Skeletal muscle satellite cell (primary cell): ENCODE data around the gene PLPP6.

Source experiments
- H3K27me3 ChIP-seq: 2 replicates; pipeline ENCODE4 v1.7.0; 2013; ENCODE audit warnings: low read length; ENCODE audit not compliant: control insufficient read depth, insufficient read depth
- H3K36me3 ChIP-seq: 2 replicates; pipeline ENCODE4 v1.7.0; 2013; ENCODE audit warnings: mild to moderate bottlenecking, control low read depth, low read length; ENCODE audit not compliant: insufficient read depth
- H3K4me1 ChIP-seq: 2 replicates; pipeline ENCODE4 v1.7.0; 2013; ENCODE audit warnings: low read length; ENCODE audit not compliant: control insufficient read depth, insufficient read depth
- H3K4me2 ChIP-seq: 2 replicates; pipeline ENCODE4 v1.7.0; 2013; ENCODE audit warnings: mild to moderate bottlenecking, low read length
- H3K4me3 ChIP-seq: 2 replicates; pipeline ENCODE4 v1.7.0; 2013; ENCODE audit warnings: low read length
- H3K9ac ChIP-seq: 2 replicates; pipeline ENCODE4 v1.7.0; 2013; ENCODE audit warnings: mild to moderate bottlenecking, low read depth, low read length, moderate library complexity
- H3K9me3 ChIP-seq: replicated peaks from 2 replicates; pipeline ENCODE4 v1.7.0; 2013; ENCODE audit warnings: mild to moderate bottlenecking, control low read depth, low read length

The PLPP6 gene

DNA sequence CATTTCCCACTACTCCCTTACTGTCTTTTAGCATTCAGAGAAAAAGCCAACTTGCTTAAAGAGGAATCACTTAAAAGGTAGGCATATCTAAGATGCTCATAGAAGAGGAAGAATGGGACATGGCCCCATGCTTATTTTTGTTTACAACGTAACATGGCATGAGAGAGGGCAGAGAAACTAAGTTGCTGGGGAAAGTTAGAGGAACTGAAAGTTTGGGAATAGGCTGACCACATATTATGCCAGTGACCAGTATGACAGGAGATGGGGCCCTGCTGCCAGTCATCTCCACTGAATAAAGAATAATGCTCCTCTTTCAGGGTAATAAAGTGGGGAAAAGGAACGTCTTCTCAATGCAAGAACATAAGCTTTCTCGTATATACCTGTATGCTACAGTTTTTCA is 1.9 kb downstream of the PLPP6 start:
- Histone ChIP-seq H3K9me3 (no peaks in the 10 kb centered on the region), H3K36me3 (no peaks in the 10 kb centered on the region), H3K4me1 (peaks cover 37% of the 10 kb centered on the region), H3K9ac (no peak overlapping the region), H3K27me3 (no peaks in the 10 kb centered on the region), H3K4me3 (no peak overlapping the region), H3K4me2 (peak overlapping the region; percentile 86)

DNA sequence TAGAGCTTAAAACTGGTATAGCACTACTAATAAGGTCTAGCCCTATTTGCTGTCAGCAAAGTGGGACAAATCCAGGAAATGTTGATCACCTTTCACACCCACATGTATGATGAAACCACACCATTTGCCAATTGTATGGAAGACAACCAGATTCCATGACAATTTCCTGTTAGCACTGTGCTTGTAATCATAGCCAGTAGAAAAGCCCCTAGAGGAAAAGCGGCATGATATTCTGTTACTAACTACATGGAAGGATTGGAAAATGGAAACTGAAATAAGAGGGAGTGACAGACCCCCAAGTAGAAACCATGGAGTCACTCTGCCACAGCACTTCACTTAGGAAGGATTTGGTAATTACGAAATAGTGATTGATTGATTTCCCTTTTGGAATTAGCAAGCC is 3.3 kb downstream of the PLPP6 start:
- Histone ChIP-seq H3K4me1 (peaks cover 37% of the 10 kb centered on the region), H3K36me3 (no peaks in the 10 kb centered on the region), H3K4me3 (no peak overlapping the region), H3K9ac (no peak overlapping the region), H3K27me3 (no peaks in the 10 kb centered on the region), H3K9me3 (no peaks in the 10 kb centered on the region), H3K4me2 (no peak overlapping the region)

DNA sequence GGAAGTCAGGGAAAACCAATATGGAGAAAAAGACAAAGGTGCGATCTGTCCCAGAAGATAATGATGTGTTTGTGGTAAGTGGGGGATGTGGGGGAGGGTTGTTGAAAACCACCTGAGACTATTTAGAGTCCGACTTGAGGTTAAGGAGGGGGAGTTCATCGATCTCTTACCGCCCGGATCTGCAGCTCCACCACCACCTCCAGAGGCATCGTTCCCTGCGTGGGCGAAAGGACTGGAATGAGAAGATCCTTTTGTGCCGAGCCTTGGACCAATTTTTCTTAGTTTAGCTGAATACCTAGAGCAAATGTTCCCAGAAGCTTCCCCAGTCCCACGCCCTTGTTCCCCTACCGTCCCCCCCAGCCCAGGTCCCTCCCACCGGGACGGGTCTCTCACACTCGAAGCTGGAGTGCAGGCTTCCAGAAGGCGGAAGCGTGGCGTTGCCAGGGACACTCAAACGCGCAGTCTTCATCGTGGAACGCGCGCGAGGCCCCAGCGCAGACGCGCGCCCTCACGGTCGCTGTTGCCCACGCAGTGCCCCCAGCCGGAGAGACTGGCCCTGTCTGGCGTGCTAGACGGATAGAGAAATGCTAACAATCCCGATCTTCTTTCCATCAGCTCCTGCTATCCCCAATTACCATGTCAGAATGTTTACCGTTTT is 4.1 kb downstream of the PLPP6 start, which contains the start of gene SPATA6L:
Gene SPATA6L, minus strand, starts transcription at position 439 of the 658 bp plus-strand sequence. Its CDS starts 230 bp downstream, at position 209.
- Histone ChIP-seq H3K36me3 (no peaks in the 10 kb centered on the region), H3K9ac (peak within 1 kb of the TSS; percentile 59), H3K9me3 (no peaks in the 10 kb centered on the region), H3K4me2 (peak within 1 kb of the TSS; percentile 93), H3K27me3 (no peaks in the 10 kb centered on the region), H3K4me1 (peaks cover 35% of the 10 kb centered on the region), H3K4me3 (peak within 1 kb of the TSS; percentile 74)

DNA sequence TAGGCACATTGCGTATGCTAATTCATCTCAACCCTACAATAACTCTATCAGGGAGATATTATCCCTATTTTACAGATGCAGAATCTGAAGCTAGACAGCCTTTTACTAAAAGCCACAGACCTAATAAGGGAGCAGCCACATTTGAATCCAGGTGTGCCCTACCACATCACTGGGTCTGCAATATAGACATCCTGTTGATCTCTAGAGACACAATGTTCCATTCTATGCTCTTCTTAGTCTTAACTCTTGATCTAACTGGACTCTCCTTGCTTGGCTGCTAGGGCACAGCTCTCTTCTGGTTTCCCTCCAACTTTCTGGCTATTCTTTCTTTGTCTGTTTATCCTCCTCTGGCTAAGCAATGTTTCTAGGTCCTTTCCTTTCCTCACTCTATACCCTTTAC is 5.6 kb downstream of the PLPP6 start:
- Histone ChIP-seq H3K9me3 (no peaks in the 10 kb centered on the region), H3K27me3 (no peaks in the 10 kb centered on the region), H3K9ac (no peak overlapping the region), H3K4me1 (peaks cover 25% of the 10 kb centered on the region), H3K4me2 (no peak overlapping the region), H3K36me3 (no peaks in the 10 kb centered on the region), H3K4me3 (no peak overlapping the region)

DNA sequence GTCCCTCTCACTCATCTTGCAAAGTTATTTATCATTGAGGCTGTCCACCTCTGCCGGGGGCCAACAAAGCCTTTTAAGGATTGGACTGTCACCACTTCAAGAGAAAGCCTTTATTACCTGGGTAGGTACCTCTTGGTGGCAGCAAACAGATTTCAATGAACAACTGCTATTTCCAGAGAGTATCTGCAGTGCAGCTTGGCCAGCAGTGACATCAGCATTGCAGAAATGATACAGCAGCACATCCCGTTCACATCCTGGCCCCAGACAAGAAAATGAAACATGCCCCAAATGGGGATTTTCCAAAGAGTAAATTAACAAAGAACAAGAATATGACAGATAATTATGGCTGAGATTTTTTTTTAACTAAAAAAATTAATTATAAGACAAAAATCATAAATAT is 6.5 kb downstream of the PLPP6 start:
- Histone ChIP-seq H3K36me3 (no peaks in the 10 kb centered on the region), H3K27me3 (no peaks in the 10 kb centered on the region), H3K4me2 (no peak overlapping the region), H3K9ac (no peak overlapping the region), H3K9me3 (no peaks in the 10 kb centered on the region), H3K4me1 (peaks cover 18% of the 10 kb centered on the region), H3K4me3 (no peak overlapping the region)

DNA sequence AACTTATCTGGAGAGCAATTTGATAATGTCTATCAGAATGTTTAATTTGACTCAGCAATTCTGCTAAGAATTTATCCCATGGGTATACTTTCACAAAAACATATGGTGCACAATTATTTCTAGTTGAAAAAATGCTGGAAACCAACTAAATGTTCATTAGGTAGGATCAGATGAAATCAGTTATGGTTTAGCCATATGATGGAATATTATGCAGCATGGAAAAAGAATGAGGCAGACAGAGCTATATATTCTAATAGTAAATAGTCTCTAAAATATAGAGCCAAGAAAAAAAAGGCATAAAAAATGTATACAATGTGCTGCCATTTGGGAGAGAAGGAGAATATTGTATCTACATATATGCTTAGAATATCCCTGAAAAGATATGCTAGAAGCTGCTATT is 7.8 kb downstream of the PLPP6 start:
- Histone ChIP-seq H3K27me3 (no peaks in the 10 kb centered on the region), H3K9me3 (no peaks in the 10 kb centered on the region), H3K4me2 (no peak overlapping the region), H3K4me3 (no peak overlapping the region), H3K4me1 (peaks cover 18% of the 10 kb centered on the region), H3K9ac (no peak overlapping the region), H3K36me3 (no peaks in the 10 kb centered on the region)

DNA sequence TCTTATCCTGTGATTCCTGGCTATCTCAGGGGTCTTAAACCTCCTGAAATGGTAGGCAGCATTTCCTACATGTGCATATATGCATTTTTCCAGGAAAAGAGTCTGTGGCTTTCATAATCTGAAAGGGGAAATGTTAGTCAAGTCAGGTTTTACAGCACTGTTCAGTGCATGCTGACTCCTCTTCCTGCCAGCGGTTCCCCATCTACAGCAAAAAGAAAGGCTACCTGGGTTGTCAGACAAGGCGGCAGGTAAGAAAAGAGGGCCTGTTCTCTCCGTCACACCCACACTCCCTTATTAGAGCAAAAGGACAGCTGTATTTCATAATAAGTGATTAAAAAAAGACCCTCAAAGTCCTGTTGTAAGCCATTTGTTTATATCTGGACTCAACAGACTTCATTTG is 8.5 kb downstream of the PLPP6 start:
- no peaks in the 10 kb centered on the region for H3K36me3 ChIP-seq
- H3K27me3 ChIP-seq = no peaks in the 10 kb centered on the region
- no peak overlapping the region for H3K9ac ChIP-seq
- H3K4me1 ChIP-seq = peaks cover 19% of the 10 kb centered on the region
- H3K9me3 ChIP-seq = no peaks in the 10 kb centered on the region
- H3K4me3 ChIP-seq = no peak overlapping the region
- no peak overlapping the region for H3K4me2 ChIP-seq

DNA sequence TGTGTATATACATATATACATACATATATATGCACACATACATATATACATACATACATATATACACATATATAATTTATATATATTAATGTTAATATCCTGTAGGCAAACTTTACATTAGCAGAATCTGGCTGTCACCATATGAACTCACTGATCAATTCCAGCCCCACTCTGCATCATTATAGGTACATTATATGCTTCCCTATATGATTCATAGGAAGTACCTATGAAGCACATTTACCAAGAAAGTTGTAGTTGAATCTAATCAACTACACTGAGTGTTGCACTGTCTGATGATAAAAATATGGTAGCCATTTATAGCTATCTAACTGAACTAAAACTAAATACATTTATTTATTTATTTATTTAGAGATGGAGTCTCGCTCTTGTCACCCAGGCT is 9.6 kb downstream of the PLPP6 start:
- Histone ChIP-seq H3K27me3 (no peaks in the 10 kb centered on the region), H3K9me3 (no peaks in the 10 kb centered on the region), H3K4me1 (peaks cover 8% of the 10 kb centered on the region), H3K36me3 (no peaks in the 10 kb centered on the region), H3K9ac (no peak overlapping the region), H3K4me3 (no peak overlapping the region), H3K4me2 (no peak overlapping the region)

DNA sequence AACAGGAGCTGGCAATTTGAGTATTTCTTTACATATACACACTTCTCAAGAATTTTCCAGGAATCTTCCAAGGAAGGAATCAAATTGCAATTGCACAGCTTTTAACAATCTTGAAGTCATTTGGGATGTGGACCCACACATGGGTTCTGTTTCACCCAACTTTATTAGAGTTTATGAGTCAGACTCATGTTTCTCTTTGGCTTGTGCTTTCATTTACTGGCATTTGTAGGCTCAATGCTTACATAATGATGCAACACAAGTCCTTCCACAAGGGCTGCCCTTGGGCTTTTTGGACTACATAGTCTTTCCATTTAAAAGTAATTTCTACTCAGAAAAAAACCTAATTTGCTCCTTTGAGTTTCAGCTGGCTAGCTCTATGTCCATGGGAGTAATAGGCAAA is 12.7 kb downstream of the PLPP6 start:
- no peak overlapping the region for H3K9ac ChIP-seq
- peaks cover 14% of the 10 kb centered on the region for H3K4me1 ChIP-seq
- H3K36me3 ChIP-seq = no peaks in the 10 kb centered on the region
- H3K27me3 ChIP-seq = no peaks in the 10 kb centered on the region
- H3K9me3 ChIP-seq = no peaks in the 10 kb centered on the region
- H3K4me3 ChIP-seq = no peak overlapping the region
- H3K4me2 ChIP-seq = no peak overlapping the region

DNA sequence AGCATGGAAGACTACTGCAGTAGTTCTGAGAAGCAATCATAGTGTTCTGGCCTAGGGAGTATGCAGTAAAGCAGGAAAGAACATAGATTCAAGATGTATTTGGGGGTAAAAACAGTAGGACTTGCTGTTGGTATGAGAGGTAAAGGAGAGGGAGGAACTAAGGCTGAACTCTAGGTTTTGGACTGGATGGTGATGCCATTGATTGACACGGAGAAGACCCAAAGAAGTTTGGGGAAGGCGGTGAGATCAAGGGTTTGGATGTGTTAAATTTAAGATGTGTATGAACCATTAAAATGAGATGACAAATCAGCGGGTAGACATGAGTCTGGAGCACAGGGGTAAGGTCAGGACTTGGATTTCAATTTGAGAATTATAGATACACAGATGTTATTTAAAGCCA is 15.3 kb downstream of the PLPP6 start:
- H3K4me3 ChIP-seq = no peak overlapping the region
- no peak overlapping the region for H3K4me2 ChIP-seq
- H3K36me3 ChIP-seq = no peaks in the 10 kb centered on the region
- no peak overlapping the region for H3K9ac ChIP-seq
- H3K4me1 ChIP-seq = peaks cover 24% of the 10 kb centered on the region
- no peaks in the 10 kb centered on the region for H3K9me3 ChIP-seq
- no peaks in the 10 kb centered on the region for H3K27me3 ChIP-seq

DNA sequence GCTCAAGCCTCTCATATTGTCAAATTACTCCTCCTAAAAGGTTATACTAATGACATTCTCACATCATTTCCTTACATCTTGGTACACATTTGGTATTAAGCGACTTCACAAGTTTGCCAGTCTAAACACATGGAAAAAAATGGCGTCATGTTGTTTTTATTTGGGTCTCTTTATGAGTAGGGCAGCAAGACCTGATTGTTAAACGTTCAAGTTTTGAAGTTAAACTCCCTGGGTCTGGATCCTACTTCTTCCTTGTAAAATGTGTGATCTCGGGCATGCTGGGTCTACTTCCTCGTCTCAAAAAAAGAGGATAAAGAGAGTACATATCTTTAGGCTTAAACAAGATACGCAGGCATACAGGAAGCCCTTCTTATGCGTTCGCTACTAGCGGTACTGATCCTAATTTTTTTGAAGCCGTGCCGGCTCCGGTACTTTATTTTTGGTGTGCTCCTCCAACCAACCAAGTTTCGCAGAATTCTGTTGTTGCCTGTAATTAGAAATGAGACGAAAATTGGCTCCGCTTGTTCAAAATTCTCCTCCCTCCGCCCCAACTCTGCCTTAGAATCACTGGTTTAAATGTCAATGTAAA is 16.7 kb downstream of the PLPP6 start:
- Histone ChIP-seq H3K4me3 (peak overlapping the region; percentile 96), H3K27me3 (no peaks in the 10 kb centered on the region), H3K9ac (peak overlapping the region; percentile 86), H3K4me2 (peak overlapping the region; percentile 84), H3K36me3 (no peaks in the 10 kb centered on the region), H3K4me1 (peaks cover 24% of the 10 kb centered on the region), H3K9me3 (no peaks in the 10 kb centered on the region)
